GM12878 (cell line): ENCODE data around the gene ASIC5. TPM values are rescaled to one million over a fixed set of nuclear protein-coding genes. Genes with fewer than 3 reads are reported as not detected.

ENCODE experiments used
- ATAC-seq: fragments of 200-7000 bp; cut with Tn5 transposase; 3 replicates; pipeline ENCODE4 v1.9.1; 2020; ENCODE audit warnings: mild to moderate bottlenecking, moderate library complexity
- BruUV-seq: library from RNA; stranded (reverse); fragments of 400-500 nt; replicated peaks from 2 replicates; lab custom pipeline; 2021; lab: Mats Ljungman, UMichigan
- CTCF ChIA-PET: fragments of 300-600 bp; sonication (Branson Sonifier 250); formaldehyde crosslinking; extraction: SDS; loops from one replicate; lab custom pipeline; 2021; ENCODE audit warnings: inconsistent platforms; lab: Yijun Ruan, JAX
- POLR2A ChIA-PET: fragments of 350-600 bp; formaldehyde crosslinking; extraction: SDS; loops from one replicate; lab custom pipeline; 2021; ENCODE audit warnings: inconsistent platforms; lab: Charles Lee
- RAD21 ChIA-PET: fragments of 300-600 bp; sonication (Branson Sonifier 250); formaldehyde crosslinking; loops from one replicate; lab custom pipeline; 2023; ENCODE audit warnings: antibody characterized with exemption; ENCODE audit not compliant: unreplicated experiment; lab: Charles Lee
- SMC1A ChIA-PET: fragments of 300-600 bp; sonication (Branson Sonifier 250); formaldehyde crosslinking; loops from one replicate; lab custom pipeline; 2023; ENCODE audit not compliant: unreplicated experiment, uncharacterized antibody; lab: Charles Lee
- DNase-seq: peaks from one replicate; pipeline ENCODE4 v3.0.0-alpha.2; 2011; ENCODE audit warnings: low read depth, low spot score
- FAIRE-seq: peaks from 3 replicates; lab custom pipeline; 2011; peaks lifted over from hg19 to GRCh38; lab: Jason Lieb, UNC
- H2AFZ ChIP-seq: 2 replicates; pipeline ENCODE4 v1.6.0; 2011; ENCODE audit warnings: low read depth, low read length, control low read depth; ENCODE audit not compliant: control insufficient read depth
- H3K27ac ChIP-seq: 2 replicates; pipeline ENCODE4 v1.5.1; 2011; ENCODE audit warnings: control low read depth; ENCODE audit not compliant: control insufficient read depth, insufficient read depth
- H3K27me3 ChIP-seq, 2 experiments: replicated peaks in 1 of 2; 2 replicates each; pipeline versions ENCODE4 v1.6.0 to v1.6.1; 2011; ENCODE audit warnings: low read length in 1 of 2; ENCODE audit not compliant: control insufficient read depth in 2 of 2, insufficient read depth in 2 of 2
- H3K36me3 ChIP-seq, 2 experiments: 2 replicates each; pipeline ENCODE4 v1.5.1; 2011; ENCODE audit warnings: low read length in 1 of 2; ENCODE audit not compliant: control insufficient read depth in 2 of 2, insufficient read depth in 2 of 2
- H3K4me1 ChIP-seq: 2 replicates; pipeline ENCODE4 v1.6.1; 2011; ENCODE audit warnings: mild to moderate bottlenecking, low read length, moderate library complexity, mixed read lengths; ENCODE audit not compliant: control insufficient read depth, insufficient read depth
- H3K4me2 ChIP-seq: 2 replicates; pipeline ENCODE4 v1.6.0; 2011; ENCODE audit warnings: control low read depth; ENCODE audit not compliant: control insufficient read depth, insufficient read depth
- H3K4me3 ChIP-seq: fragments of 200-600 bp; sonication (generic); 2 replicates; pipeline ENCODE4 v1.5.1; 2016
- H3K79me2 ChIP-seq: 2 replicates; pipeline ENCODE4 v1.6.0; 2011; ENCODE audit warnings: low read length; ENCODE audit not compliant: control insufficient read depth, insufficient read depth
- H3K9ac ChIP-seq: 2 replicates; pipeline ENCODE4 v1.8.0; 2011; ENCODE audit warnings: low read length, control low read depth, mixed read lengths; ENCODE audit not compliant: control insufficient read depth, insufficient read depth
- H3K9me3 ChIP-seq: replicated peaks from 3 replicates; pipeline ENCODE4 v1.5.1; 2011; ENCODE audit warnings: mild to moderate bottlenecking, low read length; ENCODE audit not compliant: control insufficient read depth, insufficient read depth
- H4K20me1 ChIP-seq: 2 replicates; pipeline ENCODE4 v1.6.0; 2011; ENCODE audit not compliant: control insufficient read depth, insufficient read depth
- CREM ChIP-seq: IDR thresholded peaks from 2 replicates; pipeline ENCODE4 v1.6.1; 2014; ENCODE audit warnings: antibody characterized with exemption, low read depth
- FOS ChIP-seq: IDR thresholded peaks from 3 replicates; pipeline ENCODE4 v1.6.1; 2011; ENCODE audit warnings: borderline replicate concordance; ENCODE audit not compliant: insufficient read length; ENCODE audit errors: extremely low read depth
- FOXM1 ChIP-seq: IDR thresholded peaks from 2 replicates; pipeline ENCODE4 v1.6.1; 2012; ENCODE audit warnings: low read depth, mild to moderate bottlenecking, inconsistent platforms, low read length, moderate library complexity
- KDM1A ChIP-seq: fragments of 200-600 bp; sonication (generic); IDR thresholded peaks from 2 replicates; pipeline ENCODE4 v1.6.1; 2016; ENCODE audit warnings: borderline replicate concordance
- MEF2B ChIP-seq: fragments of 450-650 bp; IDR thresholded peaks from 2 replicates; pipeline ENCODE4 v1.6.1; 2018; ENCODE audit warnings: mild to moderate bottlenecking, moderate library complexity; ENCODE audit not compliant: partially characterized antibody, poor library complexity, severe bottlenecking
- SMC3 ChIP-seq: IDR thresholded peaks from 2 replicates; pipeline ENCODE4 v1.6.1; 2011; ENCODE audit warnings: low read length, improper control_type of control experiment, borderline replicate concordance
- SUZ12 ChIP-seq: fragments of 200-600 bp; sonication (generic); IDR thresholded peaks from one replicate; pipeline ENCODE4 v1.6.1; 2018; ENCODE audit warnings: antibody characterized with exemption, mild to moderate bottlenecking; ENCODE audit not compliant: unreplicated experiment
- TAF1 ChIP-seq: IDR thresholded peaks from 2 replicates; pipeline ENCODE4 v1.6.1; 2011; ENCODE audit warnings: mild to moderate bottlenecking, low read depth, low read length, borderline replicate concordance
- ZNF207 ChIP-seq: fragments of 450-650 bp; IDR thresholded peaks from 2 replicates; pipeline ENCODE4 v1.6.1; 2014; ENCODE audit warnings: antibody characterized with exemption, mild to moderate bottlenecking, borderline replicate concordance
- ZSCAN29 ChIP-seq: fragments of 450-650 bp; IDR thresholded peaks from 2 replicates; pipeline ENCODE4 v1.6.1; 2017; ENCODE audit warnings: mild to moderate bottlenecking, moderate library complexity
- WGBS: methylation state at CpG from one replicate; pipeline ENCODE4 v1.1.6; 2016; ENCODE audit warnings: low lambda C conversion rate; ENCODE audit not compliant: insufficient replicate concordance, insufficient coverage; ENCODE audit errors: missing lambda C conversion rate; 5-methylcytosine and 5-hydroxymethylcytosine counted together
- in situ Hi-C: fragments of 300-500 bp; cut with MboI; formaldehyde crosslinking; loops from 9 replicates; pipeline ENCODE4 v1.14.3; 2018; ENCODE audit warnings: mixed read lengths
- intact Hi-C: fragments of 100-400 bp; cut with micrococcal nuclease; formaldehyde crosslinking; loops from one replicate; pipeline ENCODE4 v1.14.2; 2022; ENCODE audit not compliant: unreplicated experiment
- polyA plus RNA-seq, 11 experiments: library from polyadenylated mRNA; depleted of rRNA in 4 of 11; unstranded in 6 of 11; stranded (reverse) in 5 of 11; fragments of >200 nt; fragmentation: Nextera tagmentation in 4 of 11; fragmentation: Illumina TruSeq in 1 of 11; extraction: Ambion mirVana in 4 of 11; extraction: Trizol in 1 of 11; gene quantifications; 1 replicate in 1 of 11; 2 replicates in 10 of 11; pipeline versions ENCODE4 v1.2.1 to v1.2.3, GENCODE V29; 2011 to 2016; ENCODE audit warnings: inconsistent platforms in 2 of 11, missing spikeins in 2 of 11, low read depth in 1 of 11
- total RNA-seq, 4 experiments: library from RNA; depleted of rRNA in 3 of 4; stranded (reverse); fragments of >200 nt in 3 of 4; fragmentation: Illumina TruSeq in 1 of 4; extraction: Trizol in 1 of 4; gene quantifications; 2 replicates each; pipeline versions ENCODE4 v1.2.1 to v1.2.3, GENCODE V29; 2013 to 2021
- TF ChIP-seq, protein P1 (sequence below): fragments of 450-650 bp; IDR thresholded peaks from 2 replicates; pipeline ENCODE4 v1.6.1; 2016; ENCODE audit warnings: mild to moderate bottlenecking
- TF ChIP-seq, protein P2 (sequence below): fragments of 150-350 bp; IDR thresholded peaks from 2 replicates; pipeline ENCODE4 v1.6.1; 2014; ENCODE audit warnings: mild to moderate bottlenecking, low read depth, low read length
- TF ChIP-seq, protein P3 (sequence below): IDR thresholded peaks from 2 replicates; pipeline ENCODE4 v1.6.1; 2012; ENCODE audit warnings: mild to moderate bottlenecking, low read depth, low read length

The ASIC5 gene
- total and polyA plus RNA-seq, 10 of the 15 experiments (the other 5 are each of a cell fraction or from before 2014, with no cell fraction given), result not detected

DNA sequence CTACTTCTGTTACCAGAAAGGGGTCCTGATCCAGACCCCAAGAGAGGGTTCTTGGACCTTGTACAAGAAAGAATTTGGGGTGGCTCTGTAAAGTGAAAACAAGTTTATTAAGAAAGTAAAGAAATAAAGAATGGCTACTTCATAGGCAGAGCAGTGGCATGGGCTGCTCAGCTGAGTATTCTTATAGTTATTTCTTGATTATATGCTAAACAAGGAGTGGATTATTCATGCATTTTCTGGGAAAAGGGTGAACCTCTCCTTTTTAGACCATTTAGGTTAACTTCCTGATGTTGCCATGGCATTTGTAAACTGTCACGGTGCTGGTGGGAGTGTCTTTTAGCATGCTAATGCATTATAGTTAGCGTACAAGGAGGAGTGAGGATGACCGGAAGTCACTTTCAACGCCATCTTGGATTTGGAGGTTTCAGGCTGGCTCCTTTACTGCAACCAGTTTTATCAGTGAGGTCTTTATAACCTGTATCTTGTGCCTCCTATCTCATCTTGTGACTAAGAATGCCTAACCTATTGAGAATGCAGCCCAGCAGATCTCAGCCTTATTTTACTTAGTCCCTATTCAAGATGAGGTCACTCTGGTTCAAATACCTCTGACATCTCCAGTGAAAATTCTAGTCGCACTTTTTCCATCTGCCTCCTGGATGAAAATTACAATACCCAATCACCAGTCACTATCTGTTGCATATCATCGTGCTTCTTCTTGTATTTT, 21.9 kb upstream of the ASIC5 start (continued):
- TF ChIP-seq MEF2B (no peak), FOS (no peak)
- TF ChIP-seq, protein P1, sequence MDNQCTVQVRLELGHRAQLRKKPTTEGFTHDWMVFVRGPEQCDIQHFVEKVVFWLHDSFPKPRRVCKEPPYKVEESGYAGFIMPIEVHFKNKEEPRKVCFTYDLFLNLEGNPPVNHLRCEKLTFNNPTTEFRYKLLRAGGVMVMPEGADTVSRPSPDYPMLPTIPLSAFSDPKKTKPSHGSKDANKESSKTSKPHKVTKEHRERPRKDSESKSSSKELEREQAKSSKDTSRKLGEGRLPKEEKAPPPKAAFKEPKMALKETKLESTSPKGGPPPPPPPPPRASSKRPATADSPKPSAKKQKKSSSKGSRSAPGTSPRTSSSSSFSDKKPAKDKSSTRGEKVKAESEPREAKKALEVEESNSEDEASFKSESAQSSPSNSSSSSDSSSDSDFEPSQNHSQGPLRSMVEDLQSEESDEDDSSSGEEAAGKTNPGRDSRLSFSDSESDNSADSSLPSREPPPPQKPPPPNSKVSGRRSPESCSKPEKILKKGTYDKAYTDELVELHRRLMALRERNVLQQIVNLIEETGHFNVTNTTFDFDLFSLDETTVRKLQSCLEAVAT, result no peak
- TF ChIP-seq, all 136 proteins: peak for 0

DNA sequence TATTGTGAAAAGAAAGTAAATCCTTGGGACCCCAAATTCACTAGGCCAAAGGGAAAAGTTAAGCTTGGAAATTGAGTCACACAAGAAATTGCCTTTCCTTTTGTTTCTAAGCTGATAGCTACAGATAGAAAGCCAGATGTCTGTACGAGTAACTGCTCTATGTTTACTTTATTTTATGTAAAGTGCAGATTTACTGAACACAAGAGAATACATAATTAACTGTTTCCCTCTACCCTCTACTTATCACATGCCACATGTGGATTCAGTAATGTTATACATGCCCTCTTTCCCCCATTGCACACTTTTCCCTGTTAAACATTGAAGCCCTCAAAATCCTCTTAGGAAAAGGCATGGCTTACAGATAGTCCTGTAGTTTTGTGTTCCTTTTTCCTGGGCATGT, 21.0 kb upstream of the ASIC5 start:
- BruUV-seq, result no TSS peak
- no peak overlapping the region for H3K4me2 ChIP-seq
- no peaks in the 10 kb centered on the region for H3K4me1 ChIP-seq
- in situ Hi-C loops, result no loop called here
- H3K9me3 ChIP-seq, result no peaks in the 10 kb centered on the region
- CTCF ChIA-PET, result interaction anchor here (0.8 to 1.3 kb wide), 4 partner anchors 42 to 77 kb away, joined by 3 to 5 read pairs (median 4); partner anchors contain the start of gene CTSO
- H3K36me3 ChIP-seq, result no peaks in the 10 kb centered on the region
- H4K20me1 ChIP-seq, result no peaks in the 10 kb centered on the region
- H3K27ac ChIP-seq, result no peak overlapping the region
- SMC1A ChIA-PET, result interaction anchor here (0.6 to 1.9 kb wide), 5 partner anchors 9 to 44 kb away, joined by 3 to 7 read pairs (median 3); no protein-coding TSS in a partner anchor
- RAD21 ChIA-PET, result interaction anchor here (1.0 kb wide), 1 partner anchor 77 kb away, joined by 3 read pairs; no protein-coding TSS in a partner anchor
- no peak for ATAC-seq
- H3K79me2 ChIP-seq, result no peaks in the 10 kb centered on the region
- no peak overlapping the region for H2AFZ ChIP-seq
- POLR2A ChIA-PET, result no interaction called here
- no peaks in the 10 kb centered on the region for H3K27me3 ChIP-seq
- intact Hi-C loops, result loop anchor here (5.0 kb wide), 2 partner anchors 75 to 310 kb away; no protein-coding TSS in a partner anchor
- no peak overlapping the region for H3K4me3 ChIP-seq
- H3K9ac ChIP-seq, result no peak overlapping the region
- 8% methylated on average over 1 of the region's 1 CpG for WGBS
- no peak for DNase-seq
- FAIRE-seq, result no peak
- TF ChIP-seq KDM1A (no peak), ZSCAN29 (no peak), TAF1 (no peak), CREM (no peak), SMC3 (no peak), ZNF207 (no peak), FOXM1 (no peak), SUZ12 (no peak)
- TF ChIP-seq, protein P1, result no peak
- TF ChIP-seq, protein P2, sequence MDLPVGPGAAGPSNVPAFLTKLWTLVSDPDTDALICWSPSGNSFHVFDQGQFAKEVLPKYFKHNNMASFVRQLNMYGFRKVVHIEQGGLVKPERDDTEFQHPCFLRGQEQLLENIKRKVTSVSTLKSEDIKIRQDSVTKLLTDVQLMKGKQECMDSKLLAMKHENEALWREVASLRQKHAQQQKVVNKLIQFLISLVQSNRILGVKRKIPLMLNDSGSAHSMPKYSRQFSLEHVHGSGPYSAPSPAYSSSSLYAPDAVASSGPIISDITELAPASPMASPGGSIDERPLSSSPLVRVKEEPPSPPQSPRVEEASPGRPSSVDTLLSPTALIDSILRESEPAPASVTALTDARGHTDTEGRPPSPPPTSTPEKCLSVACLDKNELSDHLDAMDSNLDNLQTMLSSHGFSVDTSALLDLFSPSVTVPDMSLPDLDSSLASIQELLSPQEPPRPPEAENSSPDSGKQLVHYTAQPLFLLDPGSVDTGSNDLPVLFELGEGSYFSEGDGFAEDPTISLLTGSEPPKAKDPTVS, result no peak
- TF ChIP-seq, protein P3, sequence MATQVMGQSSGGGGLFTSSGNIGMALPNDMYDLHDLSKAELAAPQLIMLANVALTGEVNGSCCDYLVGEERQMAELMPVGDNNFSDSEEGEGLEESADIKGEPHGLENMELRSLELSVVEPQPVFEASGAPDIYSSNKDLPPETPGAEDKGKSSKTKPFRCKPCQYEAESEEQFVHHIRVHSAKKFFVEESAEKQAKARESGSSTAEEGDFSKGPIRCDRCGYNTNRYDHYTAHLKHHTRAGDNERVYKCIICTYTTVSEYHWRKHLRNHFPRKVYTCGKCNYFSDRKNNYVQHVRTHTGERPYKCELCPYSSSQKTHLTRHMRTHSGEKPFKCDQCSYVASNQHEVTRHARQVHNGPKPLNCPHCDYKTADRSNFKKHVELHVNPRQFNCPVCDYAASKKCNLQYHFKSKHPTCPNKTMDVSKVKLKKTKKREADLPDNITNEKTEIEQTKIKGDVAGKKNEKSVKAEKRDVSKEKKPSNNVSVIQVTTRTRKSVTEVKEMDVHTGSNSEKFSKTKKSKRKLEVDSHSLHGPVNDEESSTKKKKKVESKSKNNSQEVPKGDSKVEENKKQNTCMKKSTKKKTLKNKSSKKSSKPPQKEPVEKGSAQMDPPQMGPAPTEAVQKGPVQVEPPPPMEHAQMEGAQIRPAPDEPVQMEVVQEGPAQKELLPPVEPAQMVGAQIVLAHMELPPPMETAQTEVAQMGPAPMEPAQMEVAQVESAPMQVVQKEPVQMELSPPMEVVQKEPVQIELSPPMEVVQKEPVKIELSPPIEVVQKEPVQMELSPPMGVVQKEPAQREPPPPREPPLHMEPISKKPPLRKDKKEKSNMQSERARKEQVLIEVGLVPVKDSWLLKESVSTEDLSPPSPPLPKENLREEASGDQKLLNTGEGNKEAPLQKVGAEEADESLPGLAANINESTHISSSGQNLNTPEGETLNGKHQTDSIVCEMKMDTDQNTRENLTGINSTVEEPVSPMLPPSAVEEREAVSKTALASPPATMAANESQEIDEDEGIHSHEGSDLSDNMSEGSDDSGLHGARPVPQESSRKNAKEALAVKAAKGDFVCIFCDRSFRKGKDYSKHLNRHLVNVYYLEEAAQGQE, result no peak
